Renal pelvis (tissue), 4 donors: ENCODE results near the gene SUPT6H. TPM values are rescaled to one million over a fixed set of nuclear protein-coding genes. Genes with fewer than 3 reads are reported as not detected.
"Not testable (repeated sequence)": the region's sequence is repeated elsewhere in the genome, so short reads cannot be mapped to it uniquely, and the experiment has no call there.

ENCODE experiments used
- DNase-seq: peaks from one replicate; pipeline ENCODE4 v3.0.0-alpha.2; 2013
- polyA plus RNA-seq, 3 donors: library from polyadenylated mRNA; unstranded; fragments of 120-200 nt; gene quantifications; one replicate each; pipeline ENCODE4 v1.2.1, GENCODE V29; 2013; ENCODE audit not compliant: insufficient read length in 3 of 3

Gene SUPT6H
- polyA plus RNA-seq, 3 donors, result 68.0 to 81.6 (median 80.7) TPM

- peak; percentile 30 for DNase-seq
Measured at GRCh38 chr17:28716740-28717577, 55.0 kb downstream of the SUPT6H start.

- peak; percentile 95 for DNase-seq
Measured at GRCh38 chr17:28717578-28718332, 55.8 kb downstream of the SUPT6H start, which contains the start of gene RAB34. Gene RAB34 (minus strand): TSS chr17:28717868. CDS start chr17:28717266, 602 bp downstream.

GRCh38 chr17:28718333-28719020 is 56.5 kb downstream of the SUPT6H start:
- peak; percentile 79 for DNase-seq

- DNase-seq, result no peak
Measured at GRCh38 chr17:28719021-28719433, 57.0 kb downstream of the SUPT6H start.

GRCh38 chr17:28720247-28720996 is 58.4 kb downstream of the SUPT6H start:
- no peak for DNase-seq

- DNase-seq, result not testable (repeated sequence)
Measured at GRCh38 chr17:28720997-28721329, 59.0 kb downstream of the SUPT6H start.

- no peak for DNase-seq
Measured at GRCh38 chr17:28722417-28723158, 60.6 kb downstream of the SUPT6H start.

- no peak for DNase-seq
Measured at GRCh38 chr17:28723159-28723835, 61.3 kb downstream of the SUPT6H start.

GRCh38 chr17:28723836-28724499 is 62.0 kb downstream of the SUPT6H start:
- DNase-seq, result not testable (repeated sequence)

GRCh38 chr17:28724500-28725165 is 62.6 kb downstream of the SUPT6H start:
- no peak for DNase-seq

GRCh38 chr17:28725166-28725659 is 63.2 kb downstream of the SUPT6H start:
- peak; percentile 20 for DNase-seq

GRCh38 chr17:28725660-28726225 is 63.7 kb downstream of the SUPT6H start:
- DNase-seq, result peak; percentile 58

- peak; percentile 63 for DNase-seq
Measured at GRCh38 chr17:28726226-28726626, 64.2 kb downstream of the SUPT6H start, which contains the start of gene TLCD1. Gene TLCD1 (minus strand): TSS chr17:28726233. CDS start chr17:28726097, 136 bp downstream.

- DNase-seq, result peak; percentile 96
Measured at GRCh38 chr17:28726627-28727491, 64.9 kb downstream of the SUPT6H start.

- peak; percentile 93 for DNase-seq
Measured at GRCh38 chr17:28728364-28729200, 66.6 kb downstream of the SUPT6H start, which contains the start of gene NEK8. Gene NEK8 (plus strand): TSS chr17:28728788. CDS start chr17:28728814, 26 bp downstream.

- DNase-seq, result no peak
Measured at GRCh38 chr17:28729950-28730330, 67.9 kb downstream of the SUPT6H start.
